HUES48 (cell line): ENCODE data around the gene CYP2B6.

ENCODE experiments used
- H3K27ac ChIP-seq: one replicate; pipeline ENCODE4 v1.7.0; 2013; ENCODE audit warnings: low read depth, low read length, inconsistent platforms
- H3K27me3 ChIP-seq: 2 replicates; pipeline ENCODE4 v1.6.1; 2013; ENCODE audit warnings: mild to moderate bottlenecking, low read length; ENCODE audit not compliant: control insufficient read depth, insufficient read depth
- H3K36me3 ChIP-seq: 2 replicates; pipeline ENCODE4 v1.6.1; 2013; ENCODE audit warnings: low read length; ENCODE audit not compliant: control insufficient read depth, insufficient read depth
- H3K4me1 ChIP-seq: 2 replicates; pipeline ENCODE4 v1.6.1; 2013; ENCODE audit warnings: mild to moderate bottlenecking, low read length; ENCODE audit not compliant: control insufficient read depth, insufficient read depth
- H3K4me3 ChIP-seq: 2 replicates; pipeline ENCODE4 v1.5.1; 2013; ENCODE audit warnings: mild to moderate bottlenecking, low read depth, low read length
- H3K9ac ChIP-seq: 2 replicates; pipeline ENCODE4 v1.6.1; 2013; ENCODE audit warnings: mild to moderate bottlenecking, low read depth, low read length, moderate library complexity
- H3K9me3 ChIP-seq: 2 replicates; pipeline ENCODE4 v1.6.1; 2013; ENCODE audit warnings: low read length; ENCODE audit not compliant: control insufficient read depth, insufficient read depth

The CYP2B6 gene

GRCh38 chr19:40990972-40991381 lies at the start of gene CYP2B6:
Gene CYP2B6 (plus strand): TSS chr19:40991282. CDS start chr19:40991306, 24 bp downstream.
- Histone ChIP-seq H3K27me3 (no peaks in the 10 kb centered on the region), H3K4me1 (0 out of 2 replicates have a peak, but pooled peaks cover 6% of the 10 kb centered on the region), H3K9me3 (no peaks in the 10 kb centered on the region), H3K27ac (no peak within 1 kb of the TSS), H3K36me3 (no peaks in the 10 kb centered on the region), H3K4me3 (no peak within 1 kb of the TSS), H3K9ac (no peak within 1 kb of the TSS)

- Histone ChIP-seq H3K9ac (no peak overlapping the region), H3K9me3 (no peaks in the 10 kb centered on the region; the same call in 1 of the 2 replicates), H3K4me1 (no peaks in the 10 kb centered on the region), H3K4me3 (no peak overlapping the region), H3K27me3 (no peaks in the 10 kb centered on the region), H3K27ac (no peak overlapping the region), H3K36me3 (no peaks in the 10 kb centered on the region)
These were observed 49.4 kb upstream of the CYP2B6 start for GRCh38 chr19:40941481-40942219.

DNA sequence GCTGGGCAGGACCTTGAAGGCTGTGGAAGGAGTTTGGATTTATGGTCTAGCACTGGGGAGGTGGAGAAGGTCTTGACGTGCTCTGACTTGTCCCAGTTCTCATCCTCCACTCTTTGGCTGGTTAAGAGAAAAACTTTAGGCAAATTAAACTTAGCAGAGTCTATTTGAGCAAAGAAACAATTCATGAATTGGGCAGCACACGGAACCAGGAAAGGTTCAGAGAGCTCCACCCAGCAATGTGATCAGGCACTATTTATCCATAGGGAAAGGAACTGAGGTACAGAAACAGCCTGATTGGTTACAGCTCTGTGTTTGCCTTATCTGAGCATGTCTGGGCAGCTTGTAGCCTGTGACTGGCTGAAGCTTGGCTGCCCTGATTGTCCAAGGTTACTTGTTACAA lies 45.4 kb upstream of the CYP2B6 start:
- Histone ChIP-seq H3K4me3 (no peak overlapping the region), H3K27me3 (no peaks in the 10 kb centered on the region), H3K9me3 (no peaks in the 10 kb centered on the region; the same call in 1 of the 2 replicates), H3K36me3 (no peaks in the 10 kb centered on the region), H3K9ac (no peak overlapping the region), H3K27ac (no peak overlapping the region), H3K4me1 (no peaks in the 10 kb centered on the region)

DNA sequence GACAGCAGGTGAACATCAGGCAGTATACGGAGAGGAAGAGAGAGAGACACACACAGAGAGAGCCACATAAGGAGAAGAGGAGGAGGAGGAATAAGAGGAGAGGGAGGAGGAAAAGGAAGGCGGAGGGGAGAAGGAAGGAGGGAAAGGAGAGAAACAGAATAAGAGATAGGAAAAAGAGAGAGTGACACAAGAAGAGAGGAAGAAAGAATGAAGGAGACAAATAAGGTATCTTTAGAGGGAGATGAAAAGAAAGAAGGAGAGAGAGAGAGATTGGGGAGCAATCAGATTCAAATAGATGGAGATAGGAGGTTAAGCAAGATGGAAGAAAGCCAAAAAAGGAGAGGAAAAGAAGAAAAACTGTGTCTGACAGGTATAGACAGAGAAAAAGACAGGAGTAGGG lies 44.0 kb upstream of the CYP2B6 start:
- Histone ChIP-seq H3K27ac (no peak overlapping the region), H3K9ac (no peak overlapping the region), H3K4me1 (no peaks in the 10 kb centered on the region), H3K27me3 (no peaks in the 10 kb centered on the region), H3K4me3 (no peak overlapping the region), H3K36me3 (no peaks in the 10 kb centered on the region), H3K9me3 (peaks cover 5% of the 10 kb centered on the region; the same call in 1 of the 2 replicates)

DNA sequence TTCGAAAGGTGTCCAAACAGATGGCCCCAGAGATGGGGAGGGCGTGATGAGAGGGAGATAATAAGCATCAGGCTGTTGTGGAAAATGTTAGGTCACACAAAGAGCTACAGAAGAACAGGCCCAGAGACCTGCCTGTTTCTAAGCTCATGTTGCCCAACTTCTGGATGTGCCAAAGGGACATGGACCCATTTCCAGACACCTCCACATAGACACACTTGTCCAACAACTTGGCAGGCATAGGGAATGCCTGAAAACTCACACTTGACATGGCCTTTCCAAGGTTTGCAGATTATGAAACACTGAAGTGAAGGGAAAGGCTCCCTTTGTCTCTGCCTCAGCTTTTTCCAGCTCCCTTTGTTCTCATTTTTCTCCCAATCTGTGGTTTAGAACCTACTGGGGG lies 43.5 kb upstream of the CYP2B6 start:
- H3K4me3 ChIP-seq, result no peak overlapping the region
- no peaks in the 10 kb centered on the region for H3K36me3 ChIP-seq
- no peak overlapping the region for H3K27ac ChIP-seq
- H3K9me3 ChIP-seq, result peaks cover 9% of the 10 kb centered on the region; the same call in 1 of the 2 replicates
- no peak overlapping the region for H3K9ac ChIP-seq
- no peaks in the 10 kb centered on the region for H3K27me3 ChIP-seq
- no peaks in the 10 kb centered on the region for H3K4me1 ChIP-seq

DNA sequence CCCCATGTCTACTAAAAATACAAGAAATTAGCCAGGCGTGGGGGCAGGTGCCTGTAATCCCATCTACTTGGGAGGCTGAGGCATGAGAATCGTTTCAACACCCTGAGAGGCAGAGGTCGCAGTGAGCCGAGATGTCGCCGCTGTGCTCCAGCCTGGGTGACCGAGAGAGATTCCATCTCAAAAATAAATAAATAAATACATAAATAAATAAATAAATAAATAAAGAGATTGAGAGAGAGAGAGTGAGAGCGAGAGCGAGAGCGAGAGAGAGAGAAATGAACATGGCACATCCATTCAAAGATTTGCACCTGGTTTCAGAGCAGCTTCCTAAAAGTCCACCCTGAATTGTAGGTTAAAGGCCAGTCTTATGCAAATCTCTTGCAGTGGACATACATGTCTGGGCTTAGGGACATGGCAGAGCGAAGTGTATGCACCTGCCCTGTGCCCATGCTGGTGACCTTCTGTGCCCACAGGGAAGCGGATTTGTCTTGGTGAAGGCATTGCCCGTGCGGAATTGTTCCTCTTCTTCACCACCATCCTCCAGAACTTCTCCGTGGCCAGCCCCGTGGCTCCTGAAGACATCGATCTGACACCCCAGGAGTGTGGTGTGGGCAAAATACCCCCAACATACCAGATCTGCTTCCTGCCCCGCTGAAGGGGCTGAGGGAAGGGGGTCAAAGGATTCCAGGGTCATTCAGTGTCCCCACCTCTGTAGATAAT lies 42.3 kb upstream of the CYP2B6 start:
- H3K27ac ChIP-seq, result no peak overlapping the region
- H3K36me3 ChIP-seq, result no peaks in the 10 kb centered on the region
- H3K9ac ChIP-seq, result no peak overlapping the region
- H3K4me1 ChIP-seq, result no peaks in the 10 kb centered on the region
- peaks cover 18% of the 10 kb centered on the region for H3K9me3 ChIP-seq
- no peaks in the 10 kb centered on the region for H3K27me3 ChIP-seq
- no peak overlapping the region for H3K4me3 ChIP-seq

DNA sequence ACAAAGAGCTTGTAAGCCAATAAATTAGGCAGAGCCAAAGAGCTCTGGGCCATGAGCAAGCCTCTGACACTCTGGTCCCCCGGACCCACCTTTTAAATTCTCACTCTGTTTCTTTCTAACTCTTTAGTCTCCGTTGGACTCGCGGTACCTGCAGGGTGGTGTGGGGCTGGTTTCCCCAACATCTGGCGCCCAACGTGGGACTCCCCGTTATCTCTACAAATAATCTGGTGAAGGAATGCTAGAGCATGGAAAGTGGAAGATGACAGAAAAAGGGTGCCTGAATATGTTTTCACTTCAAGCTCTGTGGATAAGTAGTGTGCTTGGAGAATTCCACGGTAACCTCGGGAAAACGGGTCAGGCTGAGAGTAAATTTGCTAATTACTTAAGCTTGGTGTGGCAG lies 36.5 kb upstream of the CYP2B6 start:
- no peak overlapping the region for H3K9ac ChIP-seq
- H3K36me3 ChIP-seq, result no peaks in the 10 kb centered on the region
- H3K27ac ChIP-seq, result no peak overlapping the region
- no peaks in the 10 kb centered on the region for H3K4me1 ChIP-seq
- H3K27me3 ChIP-seq, result no peaks in the 10 kb centered on the region
- no peak overlapping the region for H3K4me3 ChIP-seq
- peaks cover 36% of the 10 kb centered on the region for H3K9me3 ChIP-seq

DNA sequence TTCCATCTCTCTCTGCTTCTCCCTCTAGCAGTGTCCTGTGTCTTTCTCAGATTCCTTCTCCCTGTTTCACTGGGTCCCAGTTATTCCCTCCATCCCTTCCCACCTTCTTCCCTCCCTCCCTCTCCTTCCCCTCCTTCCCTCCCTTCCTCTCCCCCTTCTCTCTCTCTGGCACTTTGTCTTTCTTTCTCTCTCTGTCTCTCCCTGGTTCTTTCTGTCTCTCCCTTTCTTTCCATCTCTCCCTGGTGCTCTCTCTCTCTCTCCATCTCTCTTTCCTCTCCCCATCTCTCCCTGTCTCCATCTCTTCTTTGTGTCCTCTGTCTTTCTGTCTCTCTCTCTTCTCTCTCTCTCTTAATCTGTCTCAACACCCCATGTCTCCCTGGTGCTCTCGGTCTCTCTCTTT lies 31.7 kb upstream of the CYP2B6 start:
- Histone ChIP-seq H3K9ac (no peak overlapping the region), H3K9me3 (peaks cover 11% of the 10 kb centered on the region), H3K4me3 (no peak overlapping the region), H3K27me3 (no peaks in the 10 kb centered on the region), H3K36me3 (no peaks in the 10 kb centered on the region), H3K27ac (no peak overlapping the region), H3K4me1 (no peaks in the 10 kb centered on the region)

DNA sequence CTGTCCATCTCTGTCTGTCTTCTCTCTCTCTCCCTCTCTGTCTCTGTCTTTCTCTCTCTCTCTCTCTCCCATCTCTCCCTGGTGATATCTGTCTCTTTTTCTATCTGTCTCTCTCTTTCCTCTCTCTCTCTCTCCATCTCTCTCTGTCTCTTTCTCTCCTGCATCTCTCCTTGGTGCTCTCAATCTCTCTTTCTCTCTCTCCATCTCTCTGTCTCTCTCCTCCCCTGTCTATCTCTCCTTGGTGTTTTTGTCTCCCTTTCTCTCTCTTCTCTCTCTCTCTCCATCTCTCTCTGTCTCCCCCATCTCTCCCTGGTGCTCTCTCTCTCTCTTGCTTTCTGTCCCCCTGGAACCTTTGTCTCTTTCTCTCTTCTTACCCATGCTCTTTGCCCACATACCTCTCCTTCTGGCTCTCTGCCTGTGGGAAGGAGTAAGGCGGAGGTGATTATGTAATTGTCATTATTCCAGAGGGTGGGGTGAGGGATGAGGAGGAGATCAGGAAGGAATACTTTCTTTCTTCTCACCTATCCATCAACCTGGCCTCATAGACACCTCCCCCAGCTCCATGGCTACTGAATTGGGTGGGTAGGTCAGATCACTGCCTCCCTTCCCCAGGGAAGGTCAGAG lies 30.9 kb upstream of the CYP2B6 start:
- H3K27me3 ChIP-seq, result no peaks in the 10 kb centered on the region
- no peaks in the 10 kb centered on the region for H3K4me1 ChIP-seq
- H3K9ac ChIP-seq, result no peak overlapping the region
- H3K27ac ChIP-seq, result no peak overlapping the region
- H3K4me3 ChIP-seq, result no peak overlapping the region
- no peaks in the 10 kb centered on the region for H3K36me3 ChIP-seq
- peaks cover 3% of the 10 kb centered on the region; the same call in 1 of the 2 replicates for H3K9me3 ChIP-seq

DNA sequence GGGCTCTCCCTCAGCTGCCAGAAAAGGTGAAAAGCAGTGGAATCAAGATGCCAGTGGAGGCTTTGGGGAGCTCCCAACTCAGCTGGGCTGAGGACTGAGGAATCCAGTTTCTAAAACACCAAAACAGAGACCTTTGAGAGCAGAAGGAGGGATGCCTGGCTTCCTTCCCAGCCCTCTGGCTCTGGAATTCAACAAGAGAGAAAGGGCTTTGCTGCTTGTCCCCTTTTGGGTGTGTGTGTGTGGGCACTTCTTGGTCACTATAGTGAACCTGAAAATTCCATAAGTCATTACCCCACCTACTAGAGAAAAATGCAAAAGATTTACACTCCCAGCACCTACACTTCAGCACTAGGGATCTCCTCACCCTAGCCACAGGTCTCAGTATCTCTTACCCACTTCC lies 30.3 kb upstream of the CYP2B6 start:
- H3K4me3 ChIP-seq, result no peak overlapping the region
- H3K27ac ChIP-seq, result no peak overlapping the region
- no peaks in the 10 kb centered on the region; the same call in 1 of the 2 replicates for H3K9me3 ChIP-seq
- no peaks in the 10 kb centered on the region for H3K36me3 ChIP-seq
- no peaks in the 10 kb centered on the region for H3K4me1 ChIP-seq
- H3K9ac ChIP-seq, result no peak overlapping the region
- no peaks in the 10 kb centered on the region for H3K27me3 ChIP-seq

- no peaks in the 10 kb centered on the region for H3K4me1 ChIP-seq
- no peaks in the 10 kb centered on the region for H3K9me3 ChIP-seq
- no peak overlapping the region for H3K9ac ChIP-seq
- H3K27ac ChIP-seq, result no peak overlapping the region
- H3K4me3 ChIP-seq, result no peak overlapping the region
- H3K27me3 ChIP-seq, result no peaks in the 10 kb centered on the region
- H3K36me3 ChIP-seq, result no peaks in the 10 kb centered on the region
These were observed 28.6 kb upstream of the CYP2B6 start for GRCh38 chr19:40962460-40962961.
